DOHH2 (cell line): ENCODE results near the gene SYAP1.

Experiments
- EZH2phosphoT487 ChIP-seq: fragments of 200-600 bp; sonication (generic); IDR thresholded peaks from 2 replicates; pipeline ENCODE4 v1.6.1; 2017; ENCODE audit warnings: borderline replicate concordance, mild to moderate bottlenecking, antibody characterized with exemption, low read length, moderate library complexity, mixed read lengths
- TF ChIP-seq, protein P1 (sequence below): fragments of 200-600 bp; sonication (generic); IDR thresholded peaks from one replicate; pipeline ENCODE4 v1.5.1; 2014; ENCODE audit warnings: antibody characterized with exemption, mild to moderate bottlenecking, low read depth, low read length; ENCODE audit not compliant: poor library complexity, severe bottlenecking

DNA sequence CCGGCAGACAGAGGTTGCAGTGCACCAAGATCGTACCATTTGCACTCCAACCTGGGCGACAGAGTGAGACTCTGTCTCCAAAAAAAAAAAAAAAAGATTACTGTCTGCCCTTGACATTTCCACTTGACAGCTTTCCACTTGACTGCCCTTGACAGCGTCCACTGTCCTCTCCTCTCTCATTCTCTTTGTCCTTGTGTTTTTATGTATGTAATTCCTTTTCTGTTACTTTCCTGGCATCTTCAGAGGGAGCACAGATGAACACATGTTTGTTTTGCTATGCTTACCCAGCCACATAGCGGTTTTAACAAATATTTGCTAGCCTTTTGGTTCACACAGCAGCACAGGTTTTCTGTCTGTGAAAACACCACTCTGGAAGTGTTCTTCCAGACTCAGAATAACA is 26.2 kb downstream of the SYAP1 start:
- TF ChIP-seq, protein P1, sequence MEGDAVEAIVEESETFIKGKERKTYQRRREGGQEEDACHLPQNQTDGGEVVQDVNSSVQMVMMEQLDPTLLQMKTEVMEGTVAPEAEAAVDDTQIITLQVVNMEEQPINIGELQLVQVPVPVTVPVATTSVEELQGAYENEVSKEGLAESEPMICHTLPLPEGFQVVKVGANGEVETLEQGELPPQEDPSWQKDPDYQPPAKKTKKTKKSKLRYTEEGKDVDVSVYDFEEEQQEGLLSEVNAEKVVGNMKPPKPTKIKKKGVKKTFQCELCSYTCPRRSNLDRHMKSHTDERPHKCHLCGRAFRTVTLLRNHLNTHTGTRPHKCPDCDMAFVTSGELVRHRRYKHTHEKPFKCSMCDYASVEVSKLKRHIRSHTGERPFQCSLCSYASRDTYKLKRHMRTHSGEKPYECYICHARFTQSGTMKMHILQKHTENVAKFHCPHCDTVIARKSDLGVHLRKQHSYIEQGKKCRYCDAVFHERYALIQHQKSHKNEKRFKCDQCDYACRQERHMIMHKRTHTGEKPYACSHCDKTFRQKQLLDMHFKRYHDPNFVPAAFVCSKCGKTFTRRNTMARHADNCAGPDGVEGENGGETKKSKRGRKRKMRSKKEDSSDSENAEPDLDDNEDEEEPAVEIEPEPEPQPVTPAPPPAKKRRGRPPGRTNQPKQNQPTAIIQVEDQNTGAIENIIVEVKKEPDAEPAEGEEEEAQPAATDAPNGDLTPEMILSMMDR: no peak
- TF ChIP-seq EZH2phosphoT487: no peak
